Uterine smooth muscle cell (primary cell): ENCODE results near the gene CD74. TPM values are rescaled to one million over a fixed set of nuclear protein-coding genes. Genes with fewer than 3 reads are reported as not detected.

Source experiments
- total RNA-seq: library from RNA; depleted of rRNA; stranded (reverse); fragments of >200 nt; gene quantifications from 2 replicates; pipeline ENCODE4 v1.2.3, GENCODE V29; 2014

CD74 gene
- total RNA-seq: 0.22 and 0.25 TPM in 2 replicates

GRCh38 chr5:150412319-150413175, at the start of gene CD74:
CD74 (minus strand) TSS chr5:150412910; CDS start chr5:150412749, 161 bp downstream.

GRCh38 chr5:150449517-150450339, 37.0 kb upstream of the CD74 start, which contains the start of gene RPS14:
RPS14 (minus strand) TSS chr5:150449739; CDS start chr5:150447733, 2,006 bp downstream.

GRCh38 chr5:150357326-150358260, 55.1 kb downstream of the CD74 start, which contains the start of gene TCOF1:
TCOF1 (plus strand) TSS chr5:150357697; CDS start chr5:150357747, 50 bp downstream.

Other genes starting within 250 kb of the CD74 start
- 0.12 TPM in 1 of 2 replicates, not detected in the other for gene CDX1, start 246.1 kb downstream of the CD74 start, total RNA-seq
- gene SLC6A7, start 222.8 kb downstream of the CD74 start, total RNA-seq: under 0.01 TPM in 1 of 2 replicates, not detected in the other
- gene CAMK2A, start 123.1 kb downstream of the CD74 start, total RNA-seq: 1.4 and 1.8 TPM in 2 replicates
- gene ARSI, start 110.0 kb downstream of the CD74 start, total RNA-seq: 18.1 and 34.3 TPM in 2 replicates
- gene TCOF1, start 55.2 kb downstream of the CD74 start, total RNA-seq: 20.5 and 30.4 TPM in 2 replicates
- 3,197 and 3,806 TPM in 2 replicates for gene RPS14, start 36.8 kb upstream of the CD74 start, total RNA-seq
- gene NDST1, start 95.2 kb upstream of the CD74 start, total RNA-seq: 33.4 and 39.5 TPM in 2 replicates
- gene SYNPO, start 227.8 kb upstream of the CD74 start, total RNA-seq: 0.50 and 0.89 TPM in 2 replicates
- 0.22 TPM in 1 of 2 replicates, not detected in the other for gene MYOZ3, start 248.3 kb upstream of the CD74 start, total RNA-seq